LoVo (cell line): Measurements from ENCODE around the gene EMILIN2.
"Not testable (repeated sequence)": the region's sequence is repeated elsewhere in the genome, so short reads cannot be mapped to it uniquely, and the experiment has no call there.

Experiments
- DNase-seq: peaks from one replicate; pipeline ENCODE4 v3.0.0-alpha.2; 2016; ENCODE audit warnings: low spot score

EMILIN2 gene

DNA sequence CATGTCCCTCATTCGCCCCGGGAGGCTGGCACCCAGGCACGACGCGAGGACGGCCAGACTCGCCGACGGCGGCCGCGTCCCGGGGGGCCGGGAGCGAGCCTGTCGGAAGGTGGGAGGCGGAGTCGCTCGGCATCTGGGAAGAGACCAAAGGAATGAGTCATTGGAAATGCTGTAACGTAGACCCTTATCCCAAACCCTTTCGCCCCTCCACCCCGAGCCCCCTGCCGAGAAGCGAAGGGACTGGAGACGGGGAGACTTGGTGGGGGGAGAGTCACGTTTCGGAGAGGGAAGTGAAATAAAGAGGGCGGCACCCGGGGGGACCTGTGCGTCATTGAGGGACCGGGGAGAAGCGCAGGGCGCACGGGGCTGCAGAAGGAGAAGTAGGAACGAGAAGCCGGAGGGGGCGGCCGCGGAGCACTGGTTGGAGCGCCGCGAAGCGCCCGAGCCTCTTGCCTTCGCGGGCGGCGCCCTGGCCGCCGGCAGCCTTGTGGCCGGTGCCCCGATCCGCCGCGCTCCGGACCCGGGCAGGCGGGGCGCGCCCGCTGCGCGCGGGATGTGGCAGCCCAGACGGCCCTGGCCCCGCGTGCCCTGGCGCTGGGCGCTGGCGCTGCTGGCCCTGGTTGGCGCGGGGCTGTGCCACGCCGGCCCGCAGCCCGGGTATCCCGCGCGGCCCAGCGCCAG, at the start of gene EMILIN2:
Gene EMILIN2 (plus strand): TSS at position 371 of the 681 bp plus-strand sequence. CDS start 183 bp downstream, at position 554.
- peak; percentile 19 for DNase-seq

DNA sequence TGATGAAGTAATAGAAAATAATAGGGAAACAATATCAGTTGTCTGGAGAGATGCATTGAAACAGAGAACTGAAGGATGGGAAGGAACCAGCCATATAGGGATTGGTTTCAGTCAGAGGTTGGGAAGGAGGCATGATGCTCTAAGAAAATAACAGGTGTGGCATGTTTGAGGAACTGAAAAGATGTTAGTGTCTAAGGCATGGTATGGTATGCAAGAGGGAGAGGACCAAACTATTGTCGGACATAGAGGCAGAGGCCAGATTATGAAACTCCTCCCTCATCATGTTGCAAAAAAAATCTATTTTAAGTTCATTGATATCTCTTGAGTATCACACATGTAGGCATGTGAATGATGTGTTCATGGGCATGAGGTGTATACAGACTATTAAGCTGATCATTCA, 48.9 kb upstream of the EMILIN2 start:
- no peak for DNase-seq

DNA sequence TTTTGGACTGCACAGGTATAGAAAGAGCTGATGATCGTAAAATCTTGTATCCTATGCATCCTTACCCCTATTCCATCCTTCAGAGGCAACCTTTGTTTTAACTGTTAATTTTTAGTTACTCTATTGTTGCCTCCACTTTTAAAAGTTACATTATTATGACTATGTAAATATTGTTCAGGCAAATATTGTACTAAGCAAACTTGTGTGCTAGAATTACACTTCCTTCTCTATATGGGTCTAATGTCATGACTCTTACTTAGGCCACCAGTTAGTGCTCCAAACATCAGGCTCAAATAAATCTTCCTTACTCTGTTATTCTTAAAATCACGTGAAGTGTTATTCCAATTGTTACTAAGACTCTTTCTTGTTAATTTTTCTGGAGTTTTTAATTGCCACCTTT, 47.4 kb upstream of the EMILIN2 start:
- no peak for DNase-seq

DNA sequence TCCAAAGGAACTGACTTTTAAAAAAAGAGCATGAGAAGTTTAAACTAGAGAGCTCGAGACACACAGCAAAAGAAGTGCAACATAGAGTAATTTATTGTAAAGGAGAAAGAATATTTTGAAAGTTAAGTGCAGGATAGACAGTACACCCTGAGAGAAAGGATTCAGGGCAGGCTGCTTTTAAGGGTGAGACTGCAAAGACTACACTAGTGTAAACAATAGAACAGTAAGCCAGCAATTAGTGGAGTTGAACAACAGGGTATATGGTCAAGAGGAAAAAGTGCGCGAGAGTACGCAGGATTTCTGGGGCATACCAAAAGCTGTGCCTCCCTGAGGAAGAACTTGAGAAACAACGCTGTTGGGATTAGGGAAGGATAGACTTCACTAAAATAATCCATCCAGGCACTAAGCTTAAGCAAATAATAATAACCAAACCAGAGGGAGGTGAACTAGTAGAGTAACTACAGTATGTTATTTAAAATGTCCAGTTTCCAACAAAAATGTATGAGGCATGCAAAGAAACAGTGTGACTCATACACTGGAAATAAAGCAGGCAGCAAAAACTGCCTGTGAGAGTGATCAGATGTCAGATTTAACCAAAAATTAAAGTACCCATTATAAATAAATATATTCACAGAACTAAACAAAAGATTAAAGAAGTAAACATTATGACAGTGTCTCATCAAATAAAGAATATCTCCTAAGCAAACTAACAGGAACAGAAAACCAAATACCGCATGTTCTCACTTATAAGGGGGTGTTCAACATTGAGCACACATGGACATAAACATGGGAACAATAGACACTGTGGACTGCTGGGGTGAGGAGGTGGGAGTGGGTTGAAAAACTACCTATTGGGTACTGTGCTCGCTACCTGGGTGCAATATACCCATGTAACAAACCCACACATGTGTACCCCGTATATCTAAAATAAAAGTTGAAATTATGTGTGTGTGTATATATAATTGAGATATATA, 40.5 kb upstream of the EMILIN2 start:
- DNase-seq = no peak

DNA sequence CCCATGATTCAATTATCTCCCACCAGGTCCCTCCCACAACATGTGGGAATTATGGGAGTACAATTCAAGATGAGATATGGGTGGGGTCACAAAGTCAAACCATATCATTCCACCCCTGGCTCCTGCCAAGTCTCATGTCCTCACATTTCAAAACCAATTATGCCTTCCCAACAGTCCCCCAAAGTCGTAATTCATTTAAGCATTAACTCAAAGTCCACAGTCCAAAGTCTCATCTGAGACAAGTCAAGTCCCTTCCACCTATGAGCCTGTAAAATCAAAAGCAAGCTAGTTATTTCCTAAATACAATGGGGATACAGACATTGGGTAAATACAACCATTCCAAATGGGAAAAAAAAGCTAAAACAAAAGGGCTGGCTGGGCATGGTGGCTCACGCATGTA, 38.2 kb upstream of the EMILIN2 start:
- DNase-seq = not testable (repeated sequence)

DNA sequence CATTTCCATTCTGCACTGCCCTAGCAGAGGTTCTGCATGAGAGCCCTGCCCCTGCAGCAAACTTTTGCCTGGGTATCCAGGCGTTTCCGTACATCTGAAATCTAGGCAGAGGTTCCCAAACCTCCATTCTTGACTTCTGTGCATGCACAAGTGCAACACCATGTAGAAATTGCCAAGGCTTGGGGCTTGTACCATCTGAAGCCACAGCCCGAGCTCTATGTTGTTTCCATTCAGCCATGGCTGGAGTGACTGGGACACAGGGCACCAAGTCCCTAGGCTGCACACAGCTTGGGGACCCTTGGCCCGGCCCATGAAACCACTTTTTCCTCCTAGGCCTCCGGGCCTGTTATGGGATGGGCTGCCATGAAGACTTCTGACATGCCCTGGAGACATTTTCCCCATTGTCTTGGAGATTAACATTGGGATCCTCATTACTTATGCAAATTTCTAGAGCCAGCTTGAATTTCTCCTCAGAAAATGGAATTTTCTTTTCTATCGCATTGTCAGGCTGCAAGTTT, 37.1 kb upstream of the EMILIN2 start:
- DNase-seq = not testable (repeated sequence)

DNA sequence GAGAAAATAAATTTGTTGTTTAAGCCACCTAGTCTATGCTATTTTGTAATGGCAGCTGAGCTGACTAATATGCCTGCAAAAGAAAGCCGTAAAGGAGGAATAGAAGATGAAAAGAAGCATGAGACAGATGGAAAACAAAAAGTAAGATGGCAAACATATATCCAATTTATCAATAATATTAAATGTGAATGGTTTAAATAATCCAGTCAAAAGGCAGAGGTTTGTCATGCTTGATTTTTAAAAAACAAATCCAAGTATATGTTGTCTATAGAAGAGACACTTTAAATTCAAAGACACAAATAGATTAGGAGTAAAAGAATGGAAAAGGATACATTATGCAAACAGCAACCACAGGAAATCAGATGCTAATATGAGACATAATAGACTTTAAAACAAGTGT, 35.4 kb upstream of the EMILIN2 start:
- DNase-seq = no peak

DNA sequence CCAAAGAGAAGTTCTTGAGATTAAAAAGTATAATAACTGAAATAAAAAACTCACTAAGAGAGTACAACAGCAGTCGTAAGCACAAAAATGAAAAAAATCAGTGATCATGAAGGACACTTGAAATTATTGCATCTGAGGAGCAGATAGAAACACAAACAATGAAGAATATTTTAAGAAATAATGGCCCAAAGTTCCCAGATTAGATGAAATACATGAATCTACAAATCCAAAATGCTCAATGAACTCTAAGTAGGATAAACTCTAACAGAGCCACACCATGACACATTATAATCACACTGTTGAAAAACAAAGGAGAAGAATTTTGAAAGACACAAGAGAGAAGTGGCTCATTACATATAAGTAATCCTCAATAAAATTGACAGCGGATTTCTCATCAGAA, 31.9 kb upstream of the EMILIN2 start:
- DNase-seq = no peak

DNA sequence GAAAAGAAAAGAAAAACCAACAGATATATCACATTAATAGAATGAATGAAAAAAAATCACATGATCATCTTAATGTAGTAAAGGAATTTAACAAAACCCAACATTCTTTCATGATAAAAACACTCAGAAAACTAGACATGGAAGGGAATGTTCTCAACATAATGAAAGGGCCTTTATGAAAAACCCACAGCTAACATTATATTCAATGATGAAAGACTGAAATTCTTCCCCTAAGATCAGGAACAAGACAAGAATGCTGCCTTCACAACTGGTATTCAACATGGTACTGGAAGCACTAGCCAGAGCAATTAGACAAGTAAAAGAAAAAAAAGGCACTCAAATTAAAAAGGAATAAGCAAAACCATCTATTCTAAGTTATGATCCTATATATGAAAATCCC, 28.5 kb upstream of the EMILIN2 start:
- no peak for DNase-seq

DNA sequence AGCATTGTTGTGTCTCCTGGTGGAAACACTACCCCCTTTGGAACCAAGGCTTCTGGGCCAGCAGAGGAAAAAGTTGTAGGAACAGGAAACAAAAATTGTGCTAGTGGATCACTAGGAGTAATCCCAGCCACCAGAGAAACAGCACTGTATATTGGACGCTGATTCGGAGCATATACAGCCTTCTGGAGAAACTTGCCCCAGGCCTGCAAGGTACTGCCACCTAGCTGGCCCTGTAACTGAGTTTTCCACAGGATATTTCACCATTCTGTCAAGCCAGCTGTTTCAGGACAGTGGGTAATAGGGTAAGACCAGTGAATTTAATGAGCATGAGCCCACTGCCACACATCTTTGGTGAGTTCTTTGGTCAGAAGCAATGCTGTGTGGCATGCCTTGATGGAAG, 25.1 kb upstream of the EMILIN2 start:
- DNase-seq = no peak

DNA sequence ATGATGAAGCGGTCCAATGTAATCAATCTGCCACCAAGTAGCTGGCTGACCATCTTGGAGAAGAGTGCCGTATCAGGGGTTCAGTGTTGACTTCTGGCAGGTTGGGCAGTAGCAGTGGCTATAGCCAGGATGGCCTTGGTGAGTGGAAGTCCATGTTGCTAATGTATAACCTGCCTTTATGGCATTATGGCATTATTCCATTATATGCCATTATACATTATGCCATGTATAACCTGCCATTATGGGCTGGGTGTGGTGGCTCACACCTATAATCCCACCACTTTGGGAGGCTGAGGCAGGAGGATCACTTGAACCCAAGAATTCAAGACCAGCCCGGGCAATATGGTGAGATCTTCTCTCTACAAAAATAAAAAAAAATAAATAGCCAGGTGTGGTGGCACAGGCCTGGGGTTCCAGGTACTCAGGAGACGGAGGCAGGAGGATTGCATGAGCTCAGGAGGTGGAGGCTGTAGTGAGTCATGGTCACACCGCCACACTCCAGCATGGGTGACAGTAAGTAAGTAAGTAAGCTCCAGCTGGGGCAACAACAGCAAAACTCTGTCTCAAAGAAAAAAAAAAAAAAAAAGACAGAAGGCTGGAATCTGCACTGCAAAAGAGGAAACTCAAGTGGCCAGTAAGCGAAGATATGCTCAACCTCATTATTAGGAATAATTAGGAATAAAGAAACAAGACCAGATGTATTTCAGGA, 24.4 kb upstream of the EMILIN2 start:
- no peak for DNase-seq

DNA sequence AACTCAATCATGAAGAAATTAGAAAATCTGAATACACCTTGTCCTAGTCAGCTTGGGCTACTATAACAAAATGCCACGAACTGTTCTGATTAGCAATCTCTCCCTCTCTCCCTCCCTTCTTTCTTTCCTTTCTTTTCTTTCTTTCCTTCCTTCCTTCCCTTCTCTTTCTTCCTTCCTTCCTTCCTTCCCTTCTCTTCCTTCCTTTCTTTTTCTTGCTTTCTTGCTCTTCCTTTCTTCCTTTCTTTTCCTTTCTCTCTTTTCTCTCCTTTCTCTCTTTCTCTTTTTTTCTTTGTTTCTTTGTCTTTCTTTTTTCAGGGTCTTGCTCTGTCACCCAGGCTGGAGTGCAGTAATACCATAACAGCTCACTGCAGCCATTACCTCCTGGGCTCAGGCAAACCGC, 23.6 kb upstream of the EMILIN2 start:
- no peak for DNase-seq

DNA sequence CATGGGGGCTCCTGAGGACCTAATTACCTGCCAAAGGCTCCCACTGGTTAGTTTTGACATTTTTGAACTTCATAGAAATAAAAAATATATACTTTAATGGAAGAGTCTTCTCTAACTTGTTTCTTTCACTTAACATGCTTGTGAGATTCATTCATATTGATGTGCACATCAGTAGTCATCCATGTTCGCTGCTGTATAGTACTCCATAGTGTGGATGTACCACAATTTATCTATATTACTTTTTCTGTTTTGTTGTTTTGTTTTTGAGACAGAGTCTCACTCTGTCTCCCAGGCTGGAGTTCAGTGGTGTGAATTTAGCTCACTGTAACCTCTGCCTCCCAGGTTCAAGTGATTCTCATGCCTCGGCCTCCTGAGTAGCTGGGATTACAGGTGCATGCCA, 22.8 kb upstream of the EMILIN2 start:
- DNase-seq = no peak

DNA sequence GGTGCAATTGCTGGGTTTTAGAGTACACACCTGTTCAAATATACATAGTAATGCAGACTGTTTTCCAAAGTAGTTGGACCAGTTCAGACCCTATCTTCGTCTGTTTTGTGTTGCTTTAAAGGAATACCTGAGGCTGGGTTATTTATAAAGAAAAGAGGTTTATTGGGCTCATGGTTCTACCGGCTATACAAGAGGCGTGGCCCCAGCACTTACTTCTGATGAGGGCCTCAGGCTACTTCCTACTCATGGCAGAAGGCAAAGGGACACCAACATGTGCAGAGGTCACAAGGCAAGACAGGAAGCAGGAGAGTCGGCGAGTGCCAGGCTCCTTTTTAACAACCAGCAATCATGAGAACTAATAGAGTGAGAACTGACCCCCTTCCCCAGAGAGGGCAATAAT, 21.9 kb upstream of the EMILIN2 start:
- DNase-seq = no peak

DNA sequence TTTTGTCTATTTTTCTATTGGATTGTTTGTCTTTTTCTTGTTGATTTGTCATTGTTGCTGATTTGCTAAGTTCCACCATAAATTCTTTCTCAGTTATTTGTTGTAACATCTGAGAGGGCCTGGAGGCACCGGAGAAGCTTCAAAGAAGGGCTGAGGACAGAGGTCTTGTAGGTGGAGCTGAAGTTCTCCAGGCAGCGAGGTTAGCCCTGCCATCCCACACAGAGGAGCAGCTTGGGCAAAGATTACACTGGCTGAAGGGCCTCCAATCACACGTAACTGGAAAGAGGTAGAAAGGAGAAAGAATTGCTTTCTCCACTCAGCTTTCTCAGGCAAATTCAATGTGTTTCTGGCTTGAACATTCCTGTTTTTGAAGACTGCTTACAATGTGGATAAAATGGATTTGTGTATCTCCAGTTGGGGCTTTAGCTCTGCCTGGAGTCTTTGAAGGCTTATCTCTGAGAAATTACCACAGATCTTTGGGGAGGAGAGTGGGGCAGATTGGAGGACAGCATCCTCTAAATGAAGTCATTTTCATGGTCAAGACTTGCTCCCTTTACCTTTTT, 21.1 kb upstream of the EMILIN2 start:
- no peak for DNase-seq

DNA sequence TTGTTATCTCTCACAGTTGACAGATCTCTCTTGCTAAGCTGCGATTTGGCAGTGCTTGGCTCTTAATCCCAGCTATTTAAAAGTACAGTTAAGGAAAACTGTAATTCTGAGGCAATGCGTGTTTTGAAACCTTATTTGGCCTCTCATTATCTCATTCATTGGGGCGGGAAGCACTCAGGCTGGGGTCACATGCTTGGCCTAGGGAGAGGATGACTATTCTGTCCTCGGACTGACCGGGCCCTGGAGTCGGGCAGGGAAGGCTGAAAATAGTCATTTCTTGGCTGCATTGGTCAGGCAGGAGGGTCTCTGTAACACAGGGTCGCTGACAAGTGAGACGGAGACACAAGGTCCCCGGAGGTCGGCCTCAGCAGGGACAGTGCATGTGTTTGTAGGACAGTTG, 20.2 kb upstream of the EMILIN2 start:
- no peak for DNase-seq

DNA sequence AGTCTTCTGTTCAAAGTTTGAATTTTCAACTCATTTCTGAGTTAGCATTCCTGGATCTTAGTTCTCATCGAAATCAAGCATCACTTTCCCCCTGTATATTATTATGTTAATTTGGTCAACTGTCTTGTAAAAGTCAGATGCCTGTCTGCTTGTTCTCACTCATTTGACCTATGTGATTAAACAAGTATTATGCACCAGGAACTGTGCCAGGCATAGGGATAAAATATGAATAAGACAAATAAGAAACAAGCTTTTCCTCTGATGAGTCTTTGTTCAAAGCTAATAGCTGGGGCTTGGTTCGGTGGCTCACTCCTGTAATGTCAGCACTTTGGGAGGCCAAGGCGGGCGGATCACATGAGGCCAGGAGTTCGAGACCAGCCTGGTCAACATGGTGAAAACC, 19.7 kb upstream of the EMILIN2 start:
- no peak for DNase-seq

DNA sequence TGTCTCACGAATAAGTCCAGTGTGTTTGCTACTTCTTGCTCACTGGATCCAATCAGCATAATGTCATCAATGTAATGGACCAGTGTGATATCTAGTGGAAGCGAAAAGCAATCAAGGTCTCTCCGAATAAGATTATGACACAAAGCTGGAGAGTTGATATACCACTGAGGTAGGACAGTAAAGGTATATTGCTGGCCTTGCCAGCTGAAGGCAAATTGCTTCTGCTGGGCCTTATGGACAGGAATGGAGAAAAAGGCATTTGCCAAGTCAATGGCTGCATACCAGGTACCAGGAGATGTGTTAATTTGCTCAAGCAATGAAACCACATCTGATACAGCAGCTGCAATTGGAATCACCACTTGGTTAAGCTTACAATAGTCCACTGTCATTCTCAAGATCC, 10.7 kb upstream of the EMILIN2 start:
- DNase-seq = not testable (repeated sequence)

DNA sequence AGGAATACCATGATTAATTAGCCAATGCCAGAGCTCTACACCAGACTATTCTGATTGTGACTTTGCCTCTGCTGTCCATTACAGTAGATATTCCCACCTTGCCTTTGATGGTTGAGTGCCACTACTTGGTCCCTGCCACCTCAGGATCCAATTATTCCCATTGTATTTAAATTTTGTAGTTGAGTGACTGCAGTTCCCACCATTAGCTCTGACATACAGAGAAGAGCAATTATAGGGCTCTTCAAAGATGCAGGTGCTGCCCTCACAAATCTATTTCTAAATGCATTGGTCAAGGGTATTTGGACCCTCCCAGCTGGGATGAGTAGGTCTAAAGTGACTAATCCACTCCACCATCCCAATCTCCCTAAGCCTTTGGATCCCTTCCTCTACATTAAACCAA, 9.5 kb upstream of the EMILIN2 start:
- DNase-seq = not testable (repeated sequence)

DNA sequence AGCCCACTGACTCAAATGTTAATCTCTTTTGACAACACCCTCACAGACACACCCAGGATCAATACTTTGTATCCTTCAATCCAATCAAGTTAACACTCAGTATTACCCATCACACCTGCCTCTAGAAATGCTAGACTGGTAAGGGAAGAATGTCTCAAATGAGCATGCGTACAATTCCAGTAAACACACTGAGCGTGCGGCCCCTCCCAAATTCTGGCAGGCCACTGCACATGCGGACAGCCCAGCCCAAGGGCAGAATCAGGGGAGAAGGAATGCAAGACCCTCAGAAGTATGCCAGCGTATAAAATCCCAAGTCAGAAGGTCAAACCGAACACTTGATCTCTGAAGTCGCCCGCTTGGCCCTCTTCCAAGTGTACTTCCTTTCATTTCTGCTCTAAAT, 7.6 kb upstream of the EMILIN2 start:
- no peak for DNase-seq

DNA sequence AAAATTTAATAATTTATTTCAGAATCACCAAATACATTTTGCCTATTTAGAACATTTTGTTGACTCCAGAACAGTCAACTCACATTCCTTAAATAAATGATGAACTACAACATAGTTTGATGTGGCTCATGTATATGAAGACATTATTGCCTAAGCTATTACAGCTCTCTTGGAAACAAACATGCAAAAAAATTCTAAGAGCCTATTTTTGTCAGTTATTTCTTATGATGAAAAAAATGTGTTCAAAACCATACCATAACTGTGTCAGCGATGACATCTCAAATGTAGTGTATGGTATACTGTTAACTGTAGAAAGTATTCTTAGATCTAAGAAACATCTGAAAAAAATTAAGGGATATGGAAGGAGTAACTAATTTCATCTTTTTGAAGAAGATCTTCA, 6.3 kb upstream of the EMILIN2 start:
- DNase-seq = no peak

DNA sequence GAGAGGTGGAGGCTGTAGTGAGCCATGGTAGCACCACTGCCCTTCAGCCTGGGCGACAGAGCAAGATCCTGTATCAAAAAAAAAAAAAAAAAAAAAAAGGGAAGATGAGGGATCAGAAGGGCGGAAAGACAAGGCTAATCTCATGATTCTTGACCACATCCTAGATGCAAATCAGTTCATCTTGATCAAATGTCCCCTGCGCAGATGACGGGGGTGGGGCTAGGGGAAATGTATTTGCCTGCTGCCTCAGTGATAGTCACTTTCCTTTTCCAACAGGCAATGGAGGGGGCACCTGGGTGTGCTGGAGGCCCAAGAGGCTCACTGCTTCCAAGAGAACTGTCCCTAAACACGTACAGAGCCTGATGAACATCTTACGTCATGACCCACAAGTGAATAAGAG, 3.7 kb upstream of the EMILIN2 start:
- no peak for DNase-seq
